Ovary (tissue), 3 donors: ENCODE data around the gene COBL.

ENCODE experiments used
- CTCF ChIP-seq, 3 donors: fragments of 450-650 bp in 2 of 3; fragments of 200-600 bp in 1 of 3; IDR thresholded peaks; one replicate each; pipeline versions ENCODE4 v1.5.1 to v1.8.0; 2016 to 2022; ENCODE audit warnings: antibody characterized with exemption in 3 of 3, mild to moderate bottlenecking in 1 of 3
- POLR2A ChIP-seq: fragments of 450-650 bp; IDR thresholded peaks from one replicate; pipeline ENCODE4 v1.6.1; 2017; ENCODE audit warnings: antibody characterized with exemption, mild to moderate bottlenecking, moderate library complexity
- donor health status: DM: no; HTN: no; CAD: no.

- TF ChIP-seq CTCF (IDR thresholded peaks at IDR 0.05): no peak
- TF ChIP-seq POLR2A: no peak
Observed at GRCh38 chr7:51029701-51030191, 286.9 kb downstream of the COBL start.
